GM19240 (cell line): ENCODE data around the gene APC2.
"Not testable (repeated sequence)": the region's sequence is repeated elsewhere in the genome, so short reads cannot be mapped to it uniquely, and the experiment has no call there.

Experiments
- DNase-seq: peaks from one replicate; pipeline ENCODE4 v3.0.0; 2011; ENCODE audit warnings: low spot score; ENCODE audit not compliant: insufficient read length

Gene APC2

GRCh38 chr19:1466018-1466460 is 16.1 kb downstream of the APC2 start:
- no peak for DNase-seq

DNA sequence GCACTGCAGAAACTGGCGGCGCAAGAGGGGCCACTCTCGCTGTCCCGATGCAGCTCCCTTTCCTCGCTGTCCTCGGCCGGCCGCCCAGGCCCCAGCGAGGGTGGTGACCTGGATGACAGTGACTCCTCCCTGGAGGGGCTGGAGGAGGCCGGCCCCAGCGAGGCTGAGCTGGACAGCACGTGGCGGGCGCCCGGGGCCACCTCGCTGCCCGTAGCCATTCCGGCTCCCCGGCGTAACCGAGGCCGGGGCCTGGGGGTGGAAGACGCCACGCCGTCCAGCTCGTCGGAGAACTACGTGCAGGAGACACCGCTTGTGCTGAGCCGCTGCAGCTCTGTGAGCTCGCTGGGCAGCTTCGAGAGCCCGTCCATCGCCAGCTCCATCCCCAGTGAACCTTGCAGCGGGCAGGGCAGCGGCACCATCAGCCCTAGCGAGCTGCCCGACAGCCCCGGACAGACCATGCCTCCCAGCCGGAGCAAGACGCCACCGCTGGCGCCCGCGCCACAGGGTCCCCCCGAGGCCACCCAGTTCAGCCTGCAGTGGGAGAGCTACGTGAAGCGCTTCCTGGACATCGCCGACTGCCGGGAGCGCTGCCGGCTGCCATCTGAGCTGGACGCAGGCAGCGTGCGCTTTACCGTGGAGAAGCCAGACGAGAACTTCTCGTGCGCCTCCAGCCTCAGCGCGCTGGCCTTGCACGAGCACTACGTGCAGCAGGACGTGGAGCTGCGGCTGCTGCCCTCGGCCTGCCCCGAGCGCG is 16.7 kb downstream of the APC2 start:
- DNase-seq, result no peak

DNA sequence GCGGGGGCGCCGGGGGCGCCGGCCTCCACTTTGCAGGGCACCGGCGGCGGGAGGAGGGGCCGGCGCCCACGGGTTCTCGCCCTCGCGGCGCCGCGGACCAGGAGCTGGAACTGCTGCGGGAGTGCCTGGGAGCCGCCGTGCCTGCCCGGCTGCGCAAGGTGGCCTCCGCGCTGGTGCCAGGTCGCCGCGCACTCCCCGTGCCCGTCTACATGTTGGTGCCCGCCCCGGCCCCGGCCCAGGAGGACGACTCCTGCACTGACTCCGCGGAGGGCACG is 17.2 kb downstream of the APC2 start:
- no peak for DNase-seq

- DNase-seq, result no peak
Observed at GRCh38 chr19:1467490-1468273, 17.8 kb downstream of the APC2 start.

GRCh38 chr19:1468274-1468820 is 18.4 kb downstream of the APC2 start:
- no peak for DNase-seq

DNA sequence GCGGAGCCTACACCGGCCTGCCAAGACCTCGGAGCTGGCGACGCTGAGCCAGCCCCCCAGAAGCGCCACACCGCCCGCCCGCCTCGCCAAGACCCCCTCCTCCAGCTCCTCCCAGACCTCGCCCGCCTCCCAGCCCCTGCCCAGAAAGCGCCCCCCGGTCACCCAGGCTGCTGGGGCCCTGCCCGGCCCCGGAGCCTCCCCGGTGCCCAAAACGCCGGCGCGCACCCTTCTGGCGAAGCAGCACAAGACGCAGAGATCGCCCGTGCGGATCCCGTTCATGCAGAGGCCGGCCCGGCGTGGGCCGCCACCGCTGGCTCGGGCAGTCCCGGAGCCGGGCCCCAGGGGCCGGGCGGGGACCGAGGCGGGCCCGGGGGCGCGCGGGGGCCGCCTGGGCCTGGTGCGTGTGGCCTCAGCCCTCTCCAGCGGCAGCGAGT is 18.9 kb downstream of the APC2 start:
- DNase-seq, result no peak

- DNase-seq, result no peak
Observed at GRCh38 chr19:1469255-1470054, 19.5 kb downstream of the APC2 start.

DNA sequence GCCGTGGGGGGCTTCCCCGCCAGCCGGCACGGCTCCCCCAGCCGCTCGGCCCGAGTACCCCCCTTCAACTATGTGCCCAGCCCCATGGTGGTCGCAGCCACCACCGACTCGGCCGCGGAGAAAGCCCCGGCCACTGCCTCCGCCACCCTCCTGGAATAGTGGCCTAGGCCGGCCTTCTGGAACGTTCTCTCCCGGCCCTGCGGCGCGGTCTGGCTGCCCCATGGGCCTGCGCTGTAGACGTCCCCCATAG is 20.1 kb downstream of the APC2 start:
- DNase-seq, result no peak

DNA sequence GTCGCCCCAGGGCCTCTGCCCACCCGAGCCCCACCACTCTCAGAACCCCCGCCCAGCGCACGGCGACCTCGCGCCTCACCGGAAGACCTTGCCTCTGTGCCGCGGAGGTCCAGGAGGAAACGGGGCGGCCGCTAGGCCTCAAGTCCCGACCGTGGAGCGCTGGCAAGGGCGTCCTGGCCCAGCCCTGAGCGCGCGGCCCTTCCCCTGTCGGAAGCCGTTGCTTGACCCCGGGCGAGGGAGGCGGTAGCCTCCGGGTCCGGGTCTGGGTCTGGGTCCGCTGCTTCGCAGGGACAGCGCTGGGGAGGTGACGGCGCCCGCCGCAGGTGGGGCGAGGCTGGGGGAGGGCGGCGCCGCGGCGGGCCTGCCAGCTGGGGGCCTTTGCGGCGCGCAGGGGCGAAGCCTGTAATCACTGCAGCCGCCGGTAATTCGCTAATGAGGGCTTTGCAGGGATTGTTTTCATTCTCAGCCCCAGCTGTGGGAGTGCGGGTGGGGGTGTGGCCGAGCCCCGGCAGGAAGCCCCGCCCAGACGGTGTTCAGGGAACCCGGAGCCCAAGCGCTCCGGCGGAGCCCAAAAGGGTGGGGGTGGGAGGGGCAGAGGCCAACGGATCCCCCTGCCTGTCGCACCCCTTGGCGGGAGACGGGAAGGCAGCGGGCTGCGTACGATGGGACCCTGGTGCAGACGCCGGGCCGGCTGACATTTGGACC is 20.5 kb downstream of the APC2 start:
- no peak for DNase-seq

GRCh38 chr19:1471010-1471514 is 21.1 kb downstream of the APC2 start:
- no peak for DNase-seq

DNA sequence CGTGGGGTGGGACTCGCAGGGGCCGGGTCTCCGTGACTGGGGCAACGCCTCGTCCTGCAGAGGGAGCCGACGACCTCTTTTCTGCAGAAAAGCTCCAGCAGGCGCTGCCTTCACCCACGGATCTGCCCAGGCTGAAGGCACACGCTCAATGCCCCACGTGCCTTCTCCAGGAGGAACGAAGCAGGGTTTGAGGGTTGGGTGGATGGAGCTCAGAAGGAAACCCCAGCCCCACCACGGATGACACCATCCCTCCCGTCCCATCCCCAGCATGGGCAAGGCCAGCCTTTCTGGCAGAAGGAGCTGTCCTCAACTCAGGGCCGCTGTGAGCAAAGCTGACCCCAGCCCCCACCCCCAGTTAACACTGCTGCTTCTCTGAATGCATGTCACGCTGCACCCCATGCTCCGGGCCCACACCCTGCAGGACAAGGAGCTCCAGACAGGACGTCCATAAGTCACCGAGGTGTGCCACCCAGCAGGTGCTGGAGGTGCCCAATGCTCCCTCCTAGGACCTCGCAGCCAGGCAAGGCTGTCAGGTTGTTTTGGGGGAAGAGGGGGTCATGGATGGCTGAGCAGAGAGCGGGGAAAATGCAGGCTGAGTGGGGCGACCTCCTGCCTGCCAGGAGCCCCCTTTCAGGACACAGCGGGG is 21.7 kb downstream of the APC2 start:
- DNase-seq, result no peak

GRCh38 chr19:1472231-1473084 is 22.5 kb downstream of the APC2 start:
- DNase-seq, result no peak

GRCh38 chr19:1473085-1473851 is 23.3 kb downstream of the APC2 start:
- DNase-seq, result no peak

DNA sequence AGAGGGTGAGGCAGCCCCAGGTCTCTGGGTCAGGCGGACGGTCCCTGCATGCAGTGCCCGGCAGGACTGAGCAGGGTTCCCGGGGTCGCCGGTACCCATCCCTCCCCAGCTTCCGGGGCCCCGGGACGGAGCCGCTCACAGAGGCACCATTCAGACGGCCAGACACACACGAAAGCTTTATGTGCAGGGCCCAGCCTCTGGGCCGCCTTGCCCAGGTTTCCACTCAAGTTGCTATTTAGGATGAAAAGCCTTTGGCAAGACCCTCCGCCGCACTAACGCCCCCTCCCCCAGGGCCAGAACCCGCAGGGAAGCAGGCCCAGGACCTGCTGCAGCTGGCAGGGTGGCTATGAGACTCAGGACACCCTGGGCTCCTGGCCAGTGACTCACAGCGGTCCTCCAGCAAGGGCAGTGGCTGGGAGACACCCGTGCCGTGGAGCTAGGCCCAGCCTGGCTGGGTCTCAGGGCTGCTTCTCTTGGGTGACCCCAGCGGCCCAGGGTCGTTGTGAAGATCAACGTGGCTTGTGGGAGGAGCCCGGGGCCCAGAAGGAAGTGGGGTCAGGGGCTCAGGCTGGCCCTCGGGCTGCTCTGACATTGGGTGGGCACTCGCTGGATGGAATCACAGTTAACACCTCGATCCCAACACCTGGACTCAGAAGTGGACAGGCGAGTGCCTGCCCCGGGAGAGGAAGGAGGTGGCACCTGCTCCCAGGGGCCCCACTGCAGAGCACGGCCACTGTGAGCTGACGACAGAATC is 24.3 kb downstream of the APC2 start:
- DNase-seq, result no peak

- no peak for DNase-seq
Observed at GRCh38 chr19:1474765-1475351, 24.9 kb downstream of the APC2 start.

- no peak for DNase-seq
Observed at GRCh38 chr19:1475751-1476437, 26.0 kb downstream of the APC2 start.

GRCh38 chr19:1477056-1477455 is 27.1 kb downstream of the APC2 start:
- not testable (repeated sequence) for DNase-seq
